GM18909 (cell line): Measurements from ENCODE around the gene PHF21A.

Source experiments
- ATAC-seq: cut with Tn5 transposase; IDR thresholded peaks from one replicate; pipeline ENCODE4 v1.9.1; 2021; ENCODE audit warnings: mild to moderate bottlenecking; ENCODE audit not compliant: unreplicated experiment, poor library complexity

The PHF21A gene

DNA sequence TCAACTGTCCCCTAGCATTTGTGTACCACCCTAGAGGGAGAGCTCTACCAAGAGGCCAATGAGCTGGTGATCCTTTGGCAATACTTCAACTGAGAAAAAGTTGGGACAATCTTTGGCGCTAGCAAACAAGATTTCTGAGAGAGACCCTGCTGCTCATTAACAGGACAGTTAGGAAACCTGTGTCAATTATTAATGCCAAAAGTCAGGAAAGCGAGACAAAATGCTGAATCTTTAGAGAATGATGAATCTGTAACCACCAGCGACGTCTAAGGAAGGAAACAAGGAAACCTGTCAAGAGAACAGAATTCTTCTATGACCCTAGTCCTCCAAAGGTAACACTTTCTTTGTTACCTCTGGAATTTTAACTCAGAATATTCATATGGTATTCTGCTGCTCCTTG is 178.9 kb downstream of the PHF21A start:
- ATAC-seq, result no peak

DNA sequence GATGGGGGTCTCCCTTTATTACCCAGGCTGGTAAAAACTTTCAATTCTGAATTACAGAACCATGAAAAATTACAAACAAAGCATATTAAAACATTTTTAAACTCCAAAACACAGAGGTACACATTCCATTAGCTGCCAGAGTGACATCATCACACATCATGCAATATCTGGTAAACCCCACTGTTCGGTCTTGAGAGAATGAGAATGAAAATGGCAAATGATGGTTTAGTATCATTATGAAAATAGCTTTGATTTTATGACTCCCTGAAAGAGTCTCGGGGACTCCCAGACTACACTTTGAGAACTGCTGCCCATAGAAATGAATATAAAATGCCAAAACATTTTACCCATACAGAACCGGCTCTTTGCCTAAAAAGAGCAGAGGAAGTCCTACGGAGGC is 180.0 kb downstream of the PHF21A start:
- no peak for ATAC-seq

DNA sequence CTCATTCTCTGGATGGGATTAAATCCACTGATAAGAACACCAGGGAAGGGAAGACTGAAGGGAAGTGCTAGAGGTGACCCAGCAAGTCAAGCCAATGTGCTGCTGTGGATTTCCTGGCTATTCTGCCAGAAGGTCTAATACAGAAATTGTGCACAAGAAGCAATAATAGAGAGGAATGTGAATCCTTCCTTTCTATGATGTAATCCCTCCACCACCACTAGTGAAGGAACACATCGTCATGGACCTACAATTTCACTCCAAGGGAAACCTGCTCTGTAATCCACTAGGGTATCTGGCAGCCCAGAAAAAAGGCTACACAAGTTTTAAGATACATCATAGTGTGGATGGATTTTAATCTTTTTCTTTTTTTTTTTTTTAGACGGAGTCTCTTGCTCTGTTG is 181.4 kb downstream of the PHF21A start:
- no peak for ATAC-seq

GRCh38 chr11:45937916-45938315 is 183.3 kb downstream of the PHF21A start:
- ATAC-seq, result no peak

DNA sequence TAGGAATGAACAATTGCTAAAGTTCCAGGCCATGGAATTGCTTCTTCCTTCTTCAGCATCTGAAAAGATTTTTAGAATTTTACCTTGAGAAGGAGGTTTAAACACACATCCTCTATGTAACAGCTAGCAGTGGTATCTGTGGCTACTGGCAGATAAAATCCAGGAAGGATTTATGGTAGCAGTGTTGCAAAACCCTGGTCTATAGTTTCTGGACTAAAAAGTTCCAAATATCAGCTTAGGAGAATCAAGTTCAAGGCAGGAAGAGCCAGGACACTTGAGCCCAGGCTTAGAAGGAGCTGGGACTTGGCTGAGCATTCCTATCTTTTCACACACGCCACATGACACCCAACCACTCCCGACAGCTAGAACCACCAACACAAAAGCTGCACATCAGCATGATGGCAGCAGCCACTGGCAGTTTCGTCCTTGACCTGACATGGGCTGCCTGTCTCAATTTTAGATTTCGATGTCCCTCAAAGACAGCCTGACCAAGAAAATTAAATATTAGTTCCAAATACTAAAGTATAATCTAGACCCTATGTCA is 184.7 kb downstream of the PHF21A start:
- no peak for ATAC-seq

DNA sequence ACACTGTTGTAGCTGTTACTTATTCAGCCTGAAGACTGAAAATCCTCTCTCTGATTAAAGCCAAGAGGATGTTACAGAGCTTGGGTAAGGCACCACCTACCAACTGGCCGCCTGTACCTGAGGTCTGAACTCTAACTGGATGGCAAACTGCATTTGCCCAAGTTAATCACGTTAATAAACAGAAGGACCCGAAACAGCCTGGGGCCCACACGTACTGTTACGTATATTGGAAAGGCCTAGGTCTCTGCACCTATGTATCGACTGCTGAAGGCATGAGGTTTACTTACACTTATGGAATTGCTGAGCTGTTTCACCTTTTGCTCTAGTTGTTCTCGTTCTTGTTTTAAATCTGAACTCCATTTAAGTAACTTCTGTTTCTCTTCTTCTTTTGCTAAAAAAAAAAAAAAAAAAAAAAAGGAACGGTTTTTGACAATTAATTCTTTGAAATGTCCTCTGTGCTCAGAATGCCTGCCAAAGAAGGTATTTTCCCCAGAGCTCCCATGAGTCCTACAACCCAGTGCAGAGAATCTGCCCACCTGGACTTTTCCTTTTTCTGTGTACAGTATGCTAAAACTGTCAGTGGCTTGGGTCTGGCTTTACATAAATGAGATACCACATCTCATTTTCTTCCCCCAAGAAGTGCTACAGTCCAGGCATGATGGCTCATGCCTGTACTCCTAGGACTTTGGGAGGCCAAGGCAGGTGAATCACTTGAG is 185.7 kb downstream of the PHF21A start:
- no peak for ATAC-seq

DNA sequence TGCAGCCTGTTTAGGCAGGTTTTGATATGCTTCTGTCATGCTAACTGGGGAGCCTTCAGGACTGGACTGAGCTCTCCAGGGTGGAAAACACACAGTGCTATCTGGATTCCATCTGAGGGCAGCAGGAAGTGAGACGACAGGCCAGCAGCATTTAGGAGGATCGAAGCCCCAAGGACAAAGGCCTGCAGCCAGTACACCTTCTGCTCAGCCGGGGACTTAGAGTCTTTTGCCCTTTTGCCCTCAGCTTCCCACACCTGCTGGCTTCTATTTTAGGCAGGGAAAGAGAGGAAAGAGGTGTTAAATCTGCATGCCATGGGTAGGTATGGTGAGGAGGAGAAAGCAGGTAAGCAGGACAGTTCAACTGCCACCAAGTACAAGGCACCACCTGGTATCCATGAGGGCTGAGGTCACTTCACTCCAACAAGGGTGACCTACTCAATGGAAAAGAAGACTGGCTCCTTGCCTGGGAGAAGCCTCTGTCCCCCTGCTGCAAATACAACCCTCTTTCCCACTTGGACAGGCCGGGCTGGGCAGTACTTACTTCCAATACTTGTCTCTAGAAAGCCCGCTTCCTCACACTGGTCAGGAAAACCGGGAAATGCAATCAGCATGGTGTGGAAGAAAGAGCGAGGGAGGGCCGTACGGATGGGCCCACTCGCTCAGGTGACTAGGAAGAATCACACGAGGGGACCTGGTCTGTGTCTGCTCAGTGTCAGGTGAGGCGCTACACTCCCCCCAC is 186.5 kb downstream of the PHF21A start:
- ATAC-seq, result no peak

- ATAC-seq, result no peak
Observed at GRCh38 chr11:45933846-45934579, 187.2 kb downstream of the PHF21A start.

GRCh38 chr11:45933131-45933831 is 188.0 kb downstream of the PHF21A start:
- ATAC-seq, result no peak

- no peak for ATAC-seq
Observed at GRCh38 chr11:45932217-45932616, 189.0 kb downstream of the PHF21A start.

- ATAC-seq, result no peak
Observed at GRCh38 chr11:45931739-45932138, 189.5 kb downstream of the PHF21A start.

GRCh38 chr11:45930951-45931570 is 190.2 kb downstream of the PHF21A start:
- ATAC-seq, result no peak

- ATAC-seq, result peak; percentile 94
Observed at GRCh38 chr11:45930031-45930794, 191.0 kb downstream of the PHF21A start.

GRCh38 chr11:45929486-45930030 is 191.7 kb downstream of the PHF21A start:
- peak; percentile 16 for ATAC-seq

DNA sequence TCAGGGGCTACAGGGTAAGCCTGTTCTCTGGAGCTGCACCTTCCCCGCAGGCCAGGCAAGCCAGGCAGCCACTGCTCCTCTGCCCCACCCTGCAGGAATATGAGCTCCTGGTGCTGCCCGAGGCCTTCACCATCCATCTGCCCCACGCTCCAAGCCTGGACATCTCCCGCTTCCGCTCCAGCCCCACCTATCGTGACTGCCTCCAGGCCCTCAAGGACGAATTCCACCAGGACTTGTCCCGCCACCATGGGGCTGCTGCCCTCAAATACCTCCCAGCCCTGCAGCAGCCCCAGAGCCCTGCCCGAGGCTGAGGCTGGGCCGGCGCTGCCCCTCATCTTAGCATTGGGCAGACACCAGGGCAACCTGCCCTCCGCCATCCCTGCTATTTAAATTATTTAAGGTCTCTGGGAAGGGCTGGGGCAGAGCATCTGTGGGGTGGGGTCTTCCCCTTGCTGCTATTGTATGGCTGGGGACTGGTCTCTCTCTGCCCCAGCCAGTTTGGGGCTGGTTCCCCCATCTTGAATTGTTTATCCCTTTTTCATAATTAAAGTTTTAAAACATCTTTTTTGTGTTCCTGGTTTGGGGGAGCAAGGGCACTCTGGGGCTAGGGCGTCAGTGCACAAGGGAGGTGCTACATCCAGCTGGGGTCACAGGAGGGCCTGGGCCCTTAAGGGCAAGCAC is 192.6 kb downstream of the PHF21A start:
- no peak for ATAC-seq

GRCh38 chr11:45927684-45928413 is 193.4 kb downstream of the PHF21A start:
- no peak for ATAC-seq

DNA sequence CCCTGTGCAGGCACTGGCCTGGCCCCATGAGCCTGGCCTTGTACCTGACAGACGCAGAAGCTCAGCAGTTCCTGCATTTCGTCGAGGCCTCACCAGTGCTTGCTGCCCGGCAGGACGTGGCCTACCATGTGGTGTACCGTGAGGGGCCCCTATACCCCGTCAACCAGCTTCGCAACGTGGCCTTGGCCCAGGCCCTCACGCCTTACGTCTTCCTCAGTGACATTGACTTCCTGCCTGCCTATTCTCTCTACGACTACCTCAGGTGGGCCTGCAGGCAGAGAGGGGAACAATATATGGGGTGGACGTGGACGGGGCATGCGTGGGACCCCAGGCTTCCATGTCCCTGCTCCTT is 193.9 kb downstream of the PHF21A start:
- ATAC-seq, result no peak
